Fibroblast of peridontal ligament (primary cell): ENCODE measurements around the gene GPS1.

ENCODE experiments used
- DNase-seq: peaks from one replicate; pipeline ENCODE4 v3.0.0-alpha.2; 2010; ENCODE audit errors: extremely low read depth

GPS1 gene

DNA sequence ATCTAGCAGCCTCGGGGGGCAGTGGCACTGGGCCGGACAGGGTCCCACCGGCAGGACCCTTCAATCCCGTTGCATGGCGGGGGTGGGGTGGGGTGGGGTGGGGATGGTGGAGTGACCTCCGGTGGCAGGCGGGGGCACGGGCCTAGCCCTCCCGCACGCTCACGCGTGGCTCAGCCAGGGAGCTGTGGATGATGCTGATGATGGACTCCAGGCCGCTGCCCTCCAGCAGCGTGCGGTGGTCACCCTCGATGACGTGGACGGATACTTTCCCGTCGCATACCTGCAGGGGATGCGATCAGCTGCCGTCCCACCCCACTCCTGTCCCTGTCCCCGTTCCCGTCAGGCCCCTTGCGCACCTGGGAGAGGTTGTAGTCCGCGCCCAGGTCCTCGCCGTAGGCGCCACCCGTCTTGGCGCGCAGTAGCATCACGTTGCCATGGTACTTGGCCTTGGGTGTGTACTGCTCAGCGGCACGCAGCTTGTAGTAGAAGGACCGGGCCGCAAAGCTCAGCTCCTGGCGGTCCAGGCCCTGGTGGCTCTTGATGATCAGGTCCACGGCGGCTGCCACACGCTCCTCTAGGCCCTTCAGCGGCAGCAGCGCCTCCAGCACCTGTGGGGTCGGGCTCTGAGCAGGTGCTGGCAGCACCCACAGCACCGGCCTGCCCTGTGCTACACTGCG, 27.4 kb downstream of the GPS1 start:
- no peak for DNase-seq

DNA sequence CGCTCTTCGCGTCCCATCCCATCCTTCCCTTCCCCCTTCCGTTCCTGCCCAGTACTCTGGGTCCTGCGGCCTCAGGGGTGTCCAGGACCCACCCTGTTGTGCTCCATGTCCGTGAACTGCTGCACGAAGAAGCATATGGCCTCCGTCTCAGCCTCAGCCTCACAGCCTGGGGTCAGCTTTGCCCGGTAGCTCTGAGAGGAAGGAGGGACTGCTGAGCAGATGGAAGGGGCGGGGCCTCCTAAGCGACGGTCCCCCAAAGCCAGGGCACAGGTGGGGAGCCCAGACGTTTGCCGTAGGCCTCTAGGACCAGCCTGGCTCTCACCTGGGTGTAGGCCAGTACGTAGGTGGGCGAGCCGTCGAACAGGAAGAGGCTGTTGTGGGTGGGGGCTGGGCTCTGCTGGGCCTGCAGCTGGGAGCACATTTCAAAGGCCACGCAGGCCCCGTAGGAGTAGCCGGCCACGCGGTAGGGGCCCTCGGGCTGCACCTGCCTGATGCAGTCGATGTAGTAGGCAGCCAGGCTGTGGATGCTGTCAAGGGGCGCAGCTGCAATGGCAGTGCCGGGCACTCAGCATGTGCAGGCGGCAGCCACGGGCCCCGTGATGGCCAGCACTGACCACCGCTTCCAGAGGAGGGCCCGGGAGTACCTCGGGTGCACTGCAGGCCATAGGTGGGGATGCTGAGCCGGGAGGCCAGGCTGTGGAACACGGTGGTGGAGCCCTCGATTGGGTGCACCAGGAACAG, 28.5 kb downstream of the GPS1 start:
- DNase-seq, result no peak

- no peak for DNase-seq
Observed at GRCh38 chr17:82080789-82081464, 29.2 kb downstream of the GPS1 start.

- no peak for DNase-seq
Observed at GRCh38 chr17:82081546-82081945, 29.8 kb downstream of the GPS1 start.

GRCh38 chr17:82081966-82082365, 30.3 kb downstream of the GPS1 start:
- no peak for DNase-seq

DNA sequence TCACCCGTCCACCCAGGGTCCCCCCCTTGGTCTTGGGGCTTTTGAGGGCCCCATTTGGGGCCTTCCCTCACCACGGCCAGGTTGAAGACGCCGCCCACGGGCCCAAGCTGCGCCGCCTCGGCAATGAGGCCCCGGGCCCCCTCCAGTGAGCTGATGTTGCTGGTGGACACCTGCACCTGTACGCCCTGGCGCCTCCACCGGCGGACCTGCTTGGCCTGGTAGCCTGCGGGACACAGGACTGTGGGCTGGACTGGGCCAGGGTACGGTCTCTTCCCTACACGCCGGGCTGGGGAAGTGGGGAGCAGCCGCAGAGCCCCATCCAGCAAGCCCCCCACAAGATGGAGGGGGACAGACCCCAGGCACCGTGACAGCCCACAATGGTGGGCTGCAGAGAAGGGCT, 30.8 kb downstream of the GPS1 start:
- DNase-seq, result no peak

GRCh38 chr17:82083009-82083408, 31.3 kb downstream of the GPS1 start:
- no peak for DNase-seq

DNA sequence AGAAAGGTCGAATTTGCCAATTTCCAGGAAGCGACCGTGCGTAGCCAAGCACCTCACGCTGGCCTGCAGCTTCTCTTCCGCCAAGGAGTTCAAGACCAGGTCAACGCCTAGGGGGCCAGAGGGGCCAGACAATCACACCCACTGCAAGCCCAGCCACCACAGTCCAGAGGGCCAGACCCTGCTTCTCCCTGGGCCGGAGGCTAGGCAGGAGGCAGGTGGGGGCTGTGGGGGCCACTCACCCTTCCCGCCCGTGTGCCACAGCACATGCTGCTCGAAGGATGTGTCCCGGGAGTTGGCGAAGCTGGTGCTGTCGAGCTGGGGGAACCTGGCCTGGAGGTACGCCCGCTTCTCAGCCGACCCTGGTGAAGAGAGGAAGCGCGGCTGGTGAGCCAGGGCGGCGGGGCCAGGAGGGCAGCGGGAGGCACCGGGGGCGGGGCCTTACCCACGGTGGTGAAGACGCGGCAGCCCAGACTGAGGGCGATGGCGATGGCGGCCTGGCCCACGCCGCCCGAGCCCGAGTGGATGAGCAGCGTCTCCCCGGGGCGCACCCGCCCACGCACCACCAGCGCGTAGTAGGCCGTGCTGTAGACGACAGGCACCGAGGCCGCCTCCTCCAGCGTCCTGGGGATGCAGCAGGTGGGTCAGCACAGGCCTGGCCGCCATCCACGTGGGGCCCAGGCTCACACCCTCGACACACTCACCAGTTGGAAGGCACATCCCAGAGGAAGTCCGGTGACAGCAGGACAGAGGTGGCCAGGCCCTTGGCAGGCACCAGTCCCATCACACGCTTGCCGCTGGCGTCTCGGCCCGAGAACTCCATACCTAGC, 32.0 kb downstream of the GPS1 start:
- DNase-seq, result no peak

- DNase-seq, result no peak
Observed at GRCh38 chr17:82084373-82085030, 32.8 kb downstream of the GPS1 start.

DNA sequence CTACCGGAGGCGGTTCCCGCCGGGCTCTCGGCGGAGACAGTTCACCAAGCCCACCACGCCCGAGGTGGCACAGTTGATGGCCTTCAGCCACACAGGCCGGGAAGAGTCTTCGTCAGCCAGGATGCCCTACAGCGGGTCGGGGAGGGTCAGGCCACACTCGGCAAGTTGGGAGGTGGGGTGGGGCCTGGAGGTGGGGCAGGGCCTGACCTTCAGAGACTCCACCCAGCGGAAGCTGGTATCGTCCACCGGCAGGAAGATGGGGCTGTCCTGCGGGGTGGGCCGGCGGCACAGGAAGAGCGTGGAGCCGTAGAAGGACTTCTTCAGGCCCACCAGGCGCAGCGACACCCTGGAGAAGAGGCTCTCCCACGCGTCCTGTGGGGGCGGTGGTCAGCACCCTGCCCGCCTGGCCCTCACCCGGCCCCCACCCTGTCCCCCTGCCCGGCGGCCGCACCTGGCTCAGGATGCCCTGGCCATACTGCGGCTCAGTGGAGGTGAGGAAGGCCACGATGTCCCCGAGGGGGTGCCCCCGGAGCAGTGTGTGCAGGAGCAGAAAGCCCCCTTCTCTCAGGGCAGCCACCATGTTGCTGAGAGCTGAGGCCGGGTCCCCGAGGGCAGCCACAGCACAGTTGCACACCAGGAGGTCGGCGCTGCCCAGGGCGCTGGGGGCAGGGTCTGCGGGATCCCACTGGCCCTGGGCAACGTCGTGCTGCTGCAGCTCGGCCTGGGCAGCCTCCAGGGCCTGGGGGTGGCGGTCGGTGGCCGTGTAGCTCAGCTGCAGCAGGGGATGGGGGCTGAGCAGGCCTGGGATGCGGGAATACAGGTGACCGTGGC, 33.5 kb downstream of the GPS1 start:
- no peak for DNase-seq

GRCh38 chr17:82085931-82086764, 34.5 kb downstream of the GPS1 start:
- no peak for DNase-seq

- DNase-seq, result no peak
Observed at GRCh38 chr17:82086941-82087906, 35.5 kb downstream of the GPS1 start.

DNA sequence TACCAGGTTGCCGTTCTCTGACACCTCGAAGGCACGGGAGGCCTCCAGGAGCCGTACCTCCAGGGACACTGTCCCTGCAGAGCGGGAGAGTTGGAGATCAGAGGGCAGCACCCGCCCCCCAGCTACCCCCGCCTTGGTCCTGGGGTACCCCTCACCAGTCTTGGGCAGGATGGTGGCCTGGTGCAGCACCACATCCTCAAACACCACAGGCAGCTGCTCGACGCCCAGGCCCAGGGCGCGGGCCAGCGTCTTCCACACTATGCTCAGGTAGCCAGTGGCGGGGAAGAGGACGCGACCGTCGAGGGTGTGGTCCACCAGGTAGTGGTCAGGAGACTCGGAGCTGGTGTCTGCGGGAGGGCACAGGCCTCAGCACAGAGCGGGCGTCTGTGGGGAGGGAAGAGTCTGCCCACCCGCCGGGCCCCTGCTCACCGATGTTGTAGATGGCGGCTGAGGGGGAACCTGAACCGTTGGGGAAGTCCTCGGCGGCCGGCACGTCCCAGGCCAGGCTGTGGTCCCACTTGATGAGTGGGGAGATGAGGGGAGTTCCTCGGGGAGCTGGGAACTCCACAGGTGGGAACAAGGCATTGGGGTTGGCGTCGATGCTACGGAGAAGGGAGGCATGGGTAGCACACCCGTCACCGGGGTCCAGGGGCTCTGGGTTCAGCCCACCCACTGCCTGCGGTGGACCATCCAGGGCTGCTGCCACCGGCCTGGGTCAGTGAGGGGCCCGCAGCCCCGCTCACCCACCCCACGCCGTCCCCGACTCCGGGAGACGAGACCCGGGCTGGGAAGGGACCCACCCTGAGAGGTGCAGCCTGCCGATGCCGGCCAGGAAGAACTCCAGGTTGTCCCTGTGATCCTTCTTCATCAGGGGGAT, 36.5 kb downstream of the GPS1 start:
- DNase-seq, result no peak

- DNase-seq, result no peak
Observed at GRCh38 chr17:82088838-82089722, 37.4 kb downstream of the GPS1 start.

DNA sequence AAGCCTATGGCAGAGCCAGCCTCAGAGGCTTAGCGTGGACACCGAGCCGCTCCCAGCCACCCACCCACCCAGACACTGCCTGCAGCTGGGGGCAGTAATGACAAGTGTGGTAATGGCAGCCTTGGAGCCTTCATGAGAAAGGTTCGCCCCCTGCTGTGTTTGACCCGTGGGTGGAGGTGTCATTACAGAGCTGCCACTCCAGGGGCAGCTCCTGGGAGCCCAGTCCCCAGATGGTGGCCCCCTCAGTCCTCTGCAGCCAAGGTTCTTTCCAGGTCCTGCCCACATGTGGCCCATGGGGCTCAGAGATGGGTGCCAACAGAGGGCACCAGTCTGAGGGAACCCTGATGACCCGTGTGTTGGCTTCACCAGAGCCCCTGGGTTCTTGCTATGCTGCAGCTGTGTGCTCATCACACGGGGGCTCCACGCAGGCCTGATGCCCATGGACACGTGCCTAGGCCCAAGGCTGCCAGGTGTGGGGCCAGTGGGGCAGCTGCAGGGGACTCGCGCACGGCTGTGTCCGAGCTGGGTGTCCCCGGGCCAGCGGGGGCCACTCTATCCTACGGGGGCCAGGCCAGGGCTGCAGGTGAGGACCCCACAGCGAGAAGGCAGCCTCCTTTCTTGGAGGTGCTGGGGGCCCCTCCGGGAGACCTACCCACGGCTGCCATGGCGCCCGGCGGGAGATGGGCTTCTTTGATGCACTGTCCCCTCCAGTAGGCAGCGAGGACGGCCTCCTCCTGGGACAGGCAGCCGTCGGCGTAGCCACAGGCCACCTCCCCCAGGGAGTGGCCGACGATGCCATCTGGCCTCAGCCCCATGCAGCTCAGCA, 38.2 kb downstream of the GPS1 start:
- no peak for DNase-seq
